T-helper 9 cell (primary cell): ENCODE results near the gene TAS2R60.
"Not testable (repeated sequence)": the region's sequence is repeated elsewhere in the genome, so short reads cannot be mapped to it uniquely, and the experiment has no call there.

Source experiments
- DNase-seq: peaks from one replicate; pipeline ENCODE4 v3.0.0-alpha.2; 2020

The TAS2R60 gene

DNA sequence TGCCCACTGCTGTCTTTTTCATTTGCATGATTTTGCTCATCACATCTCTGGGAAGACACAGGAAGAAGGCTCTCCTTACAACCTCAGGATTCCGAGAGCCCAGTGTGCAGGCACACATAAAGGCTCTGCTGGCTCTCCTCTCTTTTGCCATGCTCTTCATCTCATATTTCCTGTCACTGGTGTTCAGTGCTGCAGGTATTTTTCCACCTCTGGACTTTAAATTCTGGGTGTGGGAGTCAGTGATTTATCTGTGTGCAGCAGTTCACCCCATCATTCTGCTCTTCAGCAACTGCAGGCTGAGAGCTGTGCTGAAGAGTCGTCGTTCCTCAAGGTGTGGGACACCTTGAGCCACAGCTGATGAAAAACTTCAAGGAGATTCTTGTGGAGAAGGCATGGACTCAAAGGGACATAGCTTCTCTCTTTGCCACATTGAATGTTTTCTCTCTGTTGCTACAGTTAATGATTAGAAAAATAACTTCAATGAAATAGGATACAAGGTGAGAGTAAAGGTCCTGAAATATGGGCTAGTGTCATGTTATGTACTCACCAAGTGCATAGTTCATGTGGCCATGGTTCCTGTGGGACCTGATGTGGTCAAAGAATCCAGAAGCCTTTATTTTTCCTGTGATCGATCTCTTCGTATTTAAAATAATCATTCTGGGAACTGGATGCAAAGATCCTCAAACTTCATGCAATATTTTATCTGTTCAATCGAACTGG is 970 bp downstream of the TAS2R60 start:
- DNase-seq = no peak

DNA sequence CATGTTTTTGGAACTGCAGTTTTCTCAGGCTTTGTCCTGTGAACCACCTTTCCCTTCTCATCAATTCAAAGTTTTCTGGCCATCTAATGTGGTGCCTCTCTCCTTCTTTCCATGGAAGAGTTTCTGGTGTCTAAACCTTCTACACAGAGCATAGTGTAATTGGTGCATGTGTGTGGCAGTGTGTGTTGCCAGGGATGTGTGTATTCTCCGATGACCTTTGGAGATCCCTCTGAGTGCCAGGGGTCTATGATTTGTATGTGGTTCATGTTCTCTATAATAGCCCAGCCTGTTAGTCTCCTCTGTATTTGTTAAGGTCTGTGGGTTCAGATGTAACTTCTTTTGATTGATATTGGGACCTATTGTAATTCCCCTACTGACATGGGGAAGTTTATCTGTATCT is 1.5 kb downstream of the TAS2R60 start:
- no peak for DNase-seq

DNA sequence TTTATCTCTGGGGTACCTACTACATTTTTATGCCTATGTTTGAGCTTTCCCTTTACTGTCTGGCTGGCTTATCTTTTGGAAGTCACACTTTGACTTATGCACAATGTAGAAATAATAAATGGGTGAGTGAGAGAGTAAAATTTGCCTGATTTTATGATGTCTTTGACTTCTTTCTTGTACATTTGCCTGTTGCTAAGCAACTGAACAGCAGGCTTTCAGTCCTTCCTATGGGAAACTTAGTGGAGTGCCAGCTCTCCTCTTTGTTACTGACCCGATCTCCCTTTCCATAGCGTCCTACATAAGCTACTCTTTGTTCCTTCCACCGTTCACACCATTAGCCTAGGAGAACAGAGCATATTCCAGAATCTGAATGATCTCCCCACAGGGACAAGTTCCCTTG is 4.2 kb downstream of the TAS2R60 start:
- DNase-seq = no peak

DNA sequence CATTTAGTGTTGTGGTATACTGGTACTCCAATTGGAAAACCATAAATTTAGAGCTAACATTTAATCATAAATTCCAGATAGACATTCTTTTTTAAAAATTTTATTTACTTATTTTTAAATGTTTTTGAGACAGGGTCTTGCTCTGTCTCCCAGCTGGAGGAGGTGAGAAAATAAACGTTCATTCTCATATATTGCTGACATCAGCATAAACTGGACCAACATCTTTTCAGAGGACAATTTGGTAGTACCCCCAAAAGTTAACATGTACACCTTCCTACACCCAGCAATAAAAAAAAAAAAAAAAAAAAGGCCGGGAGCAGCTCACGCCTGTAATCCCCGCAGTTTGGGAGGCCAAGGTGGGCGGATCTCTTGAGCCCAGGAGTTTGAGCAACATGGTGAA is 5.2 kb downstream of the TAS2R60 start:
- no peak for DNase-seq

DNA sequence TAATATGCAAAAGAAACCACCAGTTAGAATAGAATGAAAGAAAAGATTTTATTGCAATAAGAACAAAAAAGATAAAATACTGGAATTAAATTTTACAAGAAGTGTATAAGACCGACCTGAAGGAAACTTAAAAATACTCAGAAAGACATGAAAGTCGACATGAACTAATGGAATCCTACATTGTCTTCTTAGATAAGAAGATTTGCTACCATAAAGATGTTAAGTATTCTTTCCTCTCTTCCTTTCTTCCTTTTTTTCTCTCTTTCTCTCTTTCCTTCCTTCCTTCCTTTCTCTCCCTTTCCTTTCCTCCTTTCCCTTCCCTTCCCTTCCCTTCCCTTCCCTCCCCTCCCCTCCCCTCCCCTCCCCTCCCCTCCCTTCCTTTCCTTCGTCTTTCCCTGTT is 6.5 kb downstream of the TAS2R60 start:
- DNase-seq = no peak

DNA sequence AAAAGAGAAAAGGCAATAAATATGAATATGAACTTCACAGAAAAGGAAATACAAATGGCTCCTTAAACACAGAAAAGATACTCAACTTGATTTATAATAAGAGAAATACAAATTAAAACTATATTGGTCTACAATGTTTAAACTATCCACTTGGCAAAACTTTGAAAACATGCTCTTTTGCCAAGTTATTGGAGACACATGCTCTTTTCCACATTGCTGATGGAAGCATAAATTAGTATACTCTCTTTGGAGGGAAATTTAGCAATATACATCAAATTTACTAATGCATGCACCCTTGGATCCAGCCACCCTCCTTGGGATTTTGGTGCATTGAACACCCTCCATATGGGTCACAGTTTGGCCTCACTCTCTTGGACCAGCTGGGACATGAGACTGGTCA is 7.9 kb downstream of the TAS2R60 start:
- no peak for DNase-seq

DNA sequence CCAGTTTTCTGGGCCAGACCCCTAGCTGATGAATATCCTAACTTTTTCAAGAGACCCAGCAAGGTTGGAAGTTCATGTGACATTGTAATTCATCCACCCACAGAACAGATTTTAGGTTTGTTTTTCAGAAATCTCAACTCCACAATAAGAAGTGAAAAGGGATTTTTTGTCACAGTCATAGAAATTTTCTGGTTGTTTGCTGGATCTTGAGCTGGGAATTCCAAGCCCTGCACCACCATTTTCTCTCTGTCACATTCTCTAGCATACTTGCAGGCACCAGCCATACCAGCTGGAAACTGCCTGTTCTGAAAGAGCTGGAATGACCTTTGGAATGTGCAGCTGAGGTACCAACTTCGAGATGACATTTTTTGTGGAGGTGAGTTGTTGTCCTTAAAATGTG is 8.5 kb downstream of the TAS2R60 start:
- DNase-seq = no peak

DNA sequence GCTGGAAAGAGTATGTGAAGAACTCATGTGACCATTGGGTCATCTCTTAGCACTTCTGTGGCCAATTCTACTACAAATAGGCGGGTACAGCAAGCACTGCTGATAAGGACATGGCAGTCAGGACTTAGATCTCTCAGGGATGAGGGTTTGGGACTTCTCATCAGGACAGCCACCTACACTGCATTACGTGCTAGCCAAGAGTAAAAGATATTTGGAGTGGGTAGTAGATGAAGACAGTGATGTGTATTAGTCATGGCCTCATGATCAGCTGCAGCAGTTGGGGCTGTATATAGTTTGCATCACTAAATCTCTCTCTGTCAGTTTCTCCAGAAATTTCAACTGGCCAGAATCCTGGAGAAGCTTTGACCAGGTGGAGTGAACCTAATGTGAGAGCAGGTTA is 9.2 kb downstream of the TAS2R60 start:
- DNase-seq = no peak

DNA sequence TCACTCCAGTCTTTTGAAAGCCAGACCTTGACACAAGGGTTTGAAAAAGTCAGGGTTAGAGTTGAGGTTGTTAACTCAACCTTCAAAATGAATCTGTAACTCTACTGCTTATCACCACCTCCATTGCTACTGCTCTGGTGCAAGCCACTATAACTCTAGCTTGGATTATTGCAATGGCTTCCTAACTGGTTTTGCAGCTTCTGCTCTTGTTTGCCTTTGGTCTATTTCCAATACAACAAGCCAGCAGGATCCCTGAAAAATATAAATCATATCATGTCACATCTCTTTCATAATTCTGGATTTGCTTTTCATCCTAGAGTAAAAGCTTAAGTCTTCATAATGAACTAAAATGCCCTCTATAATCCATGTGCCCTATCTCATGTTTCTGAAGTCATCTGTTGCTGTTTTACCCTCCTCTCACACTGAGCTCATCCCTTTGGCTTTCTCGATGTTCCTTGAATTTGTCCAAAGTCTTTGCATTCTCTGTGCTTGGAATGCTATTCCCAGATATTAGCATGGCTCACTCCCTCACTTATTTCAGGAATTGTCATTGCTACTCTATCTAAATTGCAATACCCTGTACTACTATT is 10.9 kb downstream of the TAS2R60 start:
- no peak for DNase-seq

DNA sequence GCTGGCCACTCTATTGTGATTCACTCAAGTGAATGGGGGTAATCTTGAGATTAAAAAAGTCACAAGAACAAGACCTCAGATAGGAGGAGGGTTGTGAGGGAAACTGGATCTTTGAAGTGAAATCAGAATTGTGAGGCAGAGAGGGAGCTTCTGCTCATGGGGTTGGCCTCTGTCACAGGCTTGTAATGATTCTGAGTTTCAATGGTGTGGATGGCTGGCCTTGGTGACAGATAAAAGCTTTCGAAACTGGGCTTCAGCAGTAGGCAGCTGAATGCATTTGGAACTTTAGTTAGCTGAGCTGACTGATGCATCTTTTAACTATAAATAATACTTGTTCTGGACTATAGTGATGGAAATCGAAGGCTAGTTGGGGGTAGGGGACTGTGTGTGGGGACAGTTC is 12.2 kb downstream of the TAS2R60 start:
- DNase-seq = no peak

DNA sequence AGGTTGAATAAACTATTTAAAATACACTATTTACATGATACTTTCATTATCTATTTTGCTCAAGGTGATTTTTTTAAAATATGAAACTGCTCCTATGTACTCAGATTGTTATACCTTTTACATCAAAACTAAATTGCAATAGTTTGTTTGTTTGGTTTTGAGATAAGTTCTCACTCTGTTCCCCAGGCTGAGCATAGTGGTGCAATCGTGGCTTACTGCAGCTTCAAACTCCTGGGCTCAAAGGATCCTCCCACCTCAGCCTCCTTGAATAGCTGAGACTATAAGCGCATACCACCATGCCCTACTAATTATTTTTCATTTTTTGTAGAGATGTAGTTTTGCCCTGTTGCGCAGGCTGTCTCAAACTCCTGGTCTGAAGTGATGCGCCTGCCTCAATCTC is 12.7 kb downstream of the TAS2R60 start:
- no peak for DNase-seq

DNA sequence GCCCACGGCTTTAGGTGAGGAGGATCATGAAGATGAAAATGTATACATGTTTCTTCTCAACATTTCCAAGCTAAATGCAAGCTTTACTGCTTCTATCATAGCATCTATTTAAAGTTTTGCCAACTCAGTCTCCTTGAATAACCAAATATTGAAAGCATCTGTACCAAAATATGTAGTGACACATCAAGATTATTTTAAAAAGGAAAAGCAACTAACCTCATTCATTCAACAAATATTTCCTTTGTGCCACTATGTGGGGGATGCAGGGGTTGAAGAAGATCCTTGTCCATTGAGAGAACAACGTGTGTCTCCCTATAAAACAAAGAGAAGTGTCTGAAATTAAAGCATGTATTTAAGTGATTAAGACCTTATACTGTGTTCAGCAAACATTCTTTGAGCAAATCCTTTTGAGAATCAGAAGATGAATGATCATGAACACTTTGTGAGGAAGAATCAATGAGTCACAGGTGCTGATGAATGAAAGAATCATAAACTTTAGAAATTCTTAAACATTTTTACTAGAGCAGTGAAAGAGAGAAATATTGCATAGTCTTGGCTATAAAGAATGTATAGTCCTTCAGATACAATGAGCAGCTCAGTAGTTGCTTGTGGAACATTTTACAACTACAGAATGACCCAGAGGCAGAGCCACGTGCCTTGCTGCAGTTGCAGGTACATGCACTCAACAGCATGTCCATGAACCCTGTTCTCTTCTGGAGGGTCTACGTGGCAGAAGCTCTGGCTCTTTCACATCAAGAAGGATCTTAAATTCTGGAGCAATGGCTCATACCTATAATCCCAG is 13.9 kb downstream of the TAS2R60 start:
- no peak for DNase-seq

DNA sequence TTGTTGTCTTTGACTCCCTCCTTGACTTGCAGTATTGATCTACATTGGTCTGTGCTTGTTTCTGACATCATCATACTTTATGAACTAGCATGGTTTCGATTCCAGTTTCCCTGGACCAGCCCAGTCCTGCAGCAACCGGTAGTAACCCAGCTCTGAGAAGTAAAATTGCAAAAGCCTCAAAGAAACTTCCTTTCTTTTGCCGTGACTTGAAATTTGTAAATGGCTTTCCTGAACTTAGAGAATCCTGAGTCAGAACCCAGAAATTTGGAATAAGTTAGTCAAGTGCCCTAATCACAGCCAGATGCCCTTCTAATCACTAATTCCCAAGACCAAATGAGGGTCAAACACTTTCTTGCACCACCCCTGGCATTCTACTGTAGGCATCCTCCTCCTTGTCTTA is 15.0 kb downstream of the TAS2R60 start:
- no peak for DNase-seq

DNA sequence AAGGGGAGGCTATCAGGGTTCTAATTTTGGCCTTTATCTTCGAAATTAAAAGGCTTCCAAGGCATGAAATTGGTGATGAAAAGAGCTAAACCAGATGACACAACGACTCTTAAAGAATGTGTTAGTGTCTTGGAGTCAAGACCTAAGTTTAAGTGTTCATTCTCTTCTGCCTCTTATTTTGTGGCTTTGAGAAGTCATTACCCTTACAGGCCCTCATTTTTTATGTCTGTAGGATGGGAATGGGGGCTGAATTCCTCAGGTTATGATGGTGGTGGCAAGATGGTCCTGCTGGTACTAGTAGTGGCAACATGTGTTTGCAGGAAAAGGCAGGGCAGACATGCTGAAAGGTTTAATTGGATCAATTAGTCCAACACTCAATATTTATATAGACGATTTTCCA is 15.4 kb downstream of the TAS2R60 start:
- DNase-seq = no peak

DNA sequence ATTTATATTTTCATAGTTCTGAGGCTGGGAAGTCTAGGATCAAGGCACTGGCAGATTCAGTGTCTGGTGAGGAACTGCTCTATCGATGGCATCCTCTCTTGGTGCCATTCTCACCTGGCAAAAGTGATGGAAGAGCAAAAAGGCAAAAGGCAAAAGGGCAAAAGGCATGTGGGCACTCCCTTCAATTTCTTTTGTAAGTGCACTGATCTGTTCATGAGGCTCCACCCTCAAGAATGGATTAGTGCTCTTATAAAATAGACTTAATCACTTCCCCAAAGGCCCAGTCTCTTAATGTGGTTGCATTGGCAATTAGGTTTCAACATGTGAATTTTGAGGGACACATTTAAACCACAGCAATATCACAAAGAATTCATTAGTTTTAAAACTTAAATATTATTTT is 16.1 kb downstream of the TAS2R60 start:
- no peak for DNase-seq

DNA sequence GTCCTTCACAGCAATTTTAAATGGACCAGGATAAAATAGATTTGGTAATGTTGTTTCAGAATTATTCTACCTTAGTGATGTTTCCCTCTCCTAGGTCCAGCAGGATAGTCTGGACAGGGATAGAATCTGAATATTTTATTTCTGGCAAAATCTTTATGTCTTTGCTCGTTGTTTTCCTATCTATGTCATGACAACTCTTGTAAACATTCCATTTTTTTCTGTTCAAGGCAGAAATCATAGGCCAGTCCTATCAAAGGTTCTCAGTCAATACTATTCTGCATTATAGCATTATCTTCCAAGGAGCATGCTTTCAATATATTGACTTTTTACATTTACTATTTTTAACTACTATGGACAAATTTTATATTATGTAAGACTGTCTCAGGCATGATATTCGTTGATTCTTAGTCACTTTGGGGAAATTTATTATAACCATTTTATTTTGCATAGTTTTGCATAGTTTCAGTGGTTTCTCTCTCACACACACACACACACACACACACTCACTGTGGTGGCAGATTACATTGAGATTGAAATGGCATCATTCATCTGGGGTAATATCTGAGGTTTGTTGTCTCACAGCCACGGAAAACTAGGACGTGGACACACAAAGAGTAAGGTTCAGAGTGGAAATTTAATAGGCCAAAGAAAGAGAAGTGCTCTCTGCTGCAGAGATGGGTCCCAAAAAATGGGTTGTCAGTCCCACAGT is 17.2 kb downstream of the TAS2R60 start:
- DNase-seq = no peak

DNA sequence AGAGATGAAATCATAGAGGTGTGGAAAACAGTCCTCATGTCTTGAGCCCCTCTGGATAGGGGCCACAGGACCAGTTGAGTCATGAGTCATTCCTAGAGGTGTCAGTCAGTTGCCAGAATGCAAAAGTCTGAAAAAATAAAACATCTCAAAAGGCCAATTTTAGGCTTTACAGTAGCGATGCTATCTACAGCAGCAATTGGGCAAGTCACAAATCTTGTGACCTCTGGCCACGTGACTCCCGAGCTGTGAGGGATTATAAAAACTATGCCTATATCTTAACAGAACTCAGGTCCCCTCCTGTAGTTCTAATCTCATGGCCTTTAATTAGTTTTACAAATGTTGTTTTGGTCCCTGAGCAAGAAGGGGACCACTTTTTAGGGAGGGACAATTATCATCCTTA is 18.8 kb downstream of the TAS2R60 start:
- DNase-seq = no peak

DNA sequence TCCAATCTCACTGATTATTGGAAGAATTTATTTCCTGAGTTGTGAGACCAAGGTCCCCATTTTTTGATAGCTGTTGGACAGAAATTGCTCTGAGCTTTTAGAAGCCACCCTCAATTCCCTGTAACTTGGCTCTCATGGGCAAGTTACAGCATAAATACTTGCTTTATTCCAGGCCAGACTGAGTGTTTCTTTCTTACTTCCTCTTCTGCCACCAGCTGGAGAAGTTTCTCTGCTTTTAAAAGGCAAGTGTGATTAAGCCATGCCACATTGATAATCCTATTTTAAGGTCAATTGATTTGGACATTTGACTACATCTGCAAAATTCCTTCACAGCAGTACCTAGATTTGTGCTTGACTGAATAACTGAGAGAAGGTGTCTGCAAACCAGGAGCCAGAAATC is 20.3 kb downstream of the TAS2R60 start:
- DNase-seq = no peak

DNA sequence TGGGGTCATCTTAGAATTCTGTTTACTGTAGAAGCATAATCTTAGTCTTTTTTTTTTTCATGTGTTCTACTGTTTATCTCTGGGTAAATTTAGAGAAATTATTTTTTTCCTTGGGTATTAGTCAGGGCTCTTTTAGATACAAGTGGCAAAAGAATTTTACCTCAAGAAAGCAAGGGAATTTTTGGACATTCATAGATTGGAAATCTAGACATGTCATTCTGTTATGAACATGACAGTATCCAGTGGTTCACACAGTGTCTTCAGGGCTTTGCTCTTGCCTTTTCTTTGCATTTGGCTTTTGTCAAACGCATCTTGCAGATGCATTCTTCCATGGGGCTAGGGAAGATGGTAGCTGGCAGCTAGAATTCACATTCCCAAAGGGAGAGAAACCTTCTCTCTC is 20.7 kb downstream of the TAS2R60 start:
- DNase-seq = no peak

DNA sequence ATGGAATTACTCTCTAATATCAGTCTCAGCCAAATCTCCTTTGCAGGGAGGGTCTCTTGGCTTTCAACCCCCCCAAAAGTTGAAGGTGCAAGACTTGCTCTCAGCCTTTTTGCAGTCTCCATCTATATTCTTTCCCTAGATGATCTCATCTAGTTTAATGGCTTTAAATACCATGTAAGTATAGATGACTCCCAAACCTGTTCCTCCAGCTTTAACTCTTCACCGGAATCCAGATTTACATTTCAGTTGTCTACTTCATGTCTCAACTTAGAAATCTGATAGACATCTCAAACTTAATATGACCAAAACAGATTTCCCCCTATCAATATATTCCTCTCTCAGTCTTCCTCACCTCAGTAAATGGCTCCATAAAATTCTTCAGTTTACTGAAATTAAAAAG is 24.5 kb downstream of the TAS2R60 start:
- no peak for DNase-seq

DNA sequence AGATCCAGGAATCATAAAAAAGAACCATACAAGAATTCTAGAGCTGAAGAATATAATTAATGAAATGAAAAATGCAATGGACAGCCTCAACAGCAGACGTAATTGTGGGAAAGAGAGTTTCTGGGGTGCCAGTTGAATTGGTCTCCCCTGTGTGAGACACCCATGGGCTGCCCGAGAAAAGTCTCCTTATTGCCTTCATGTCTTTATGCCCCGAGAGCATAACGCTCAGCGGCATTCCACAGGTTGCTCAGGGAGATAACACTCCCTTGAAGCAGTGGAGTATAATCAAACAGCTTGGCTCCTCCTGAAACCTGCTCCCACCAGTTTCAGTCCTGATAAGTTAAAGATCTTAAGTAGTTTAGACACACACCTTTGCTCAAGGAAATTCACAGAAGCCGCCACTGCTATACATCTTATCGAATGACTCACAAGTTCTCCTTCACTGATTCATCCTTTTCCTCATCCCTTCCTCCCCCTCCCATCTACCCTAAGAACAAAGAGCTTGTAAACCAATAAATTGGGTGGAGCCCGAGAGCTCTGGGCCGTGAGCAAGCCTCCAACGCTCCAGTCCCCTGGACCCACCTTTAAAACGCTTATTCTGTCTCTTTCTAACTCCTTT is 28.9 kb downstream of the TAS2R60 start:
- not testable (repeated sequence) for DNase-seq

DNA sequence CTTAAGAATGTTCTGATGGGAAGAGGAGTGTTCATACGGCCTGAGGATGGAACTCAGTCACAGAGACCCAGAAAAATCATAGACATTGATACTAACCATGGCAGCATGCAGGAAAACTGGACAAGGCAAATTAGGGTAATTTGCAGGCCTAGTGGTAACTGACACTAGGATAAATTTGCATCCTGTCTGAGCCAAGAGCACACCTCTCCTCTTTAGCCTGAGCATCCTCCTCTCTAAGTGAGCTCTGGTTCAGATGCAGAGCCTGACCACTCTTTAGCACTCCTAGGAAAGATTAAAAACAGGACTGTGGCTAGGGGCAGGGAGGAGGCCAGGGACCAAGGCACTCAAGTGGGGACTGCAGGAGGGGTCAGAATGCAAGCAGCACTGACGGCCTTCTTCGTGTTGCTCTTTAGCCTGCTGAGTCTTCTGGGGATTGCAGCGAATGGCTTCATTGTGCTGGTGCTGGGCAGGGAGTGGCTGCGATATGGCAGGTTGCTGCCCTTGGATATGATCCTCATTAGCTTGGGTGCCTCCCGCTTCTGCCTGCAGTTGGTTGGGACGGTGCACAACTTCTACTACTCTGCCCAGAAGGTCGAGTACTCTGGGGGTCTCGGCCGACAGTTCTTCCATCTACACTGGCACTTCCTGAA is 34.4 kb downstream of the TAS2R60 start, which contains the start of gene TAS2R41:
Gene TAS2R41, plus strand, starts transcription at position 373 of the 650 bp plus-strand sequence. Its CDS starts 0 bp downstream, at position 373.
- no peak for DNase-seq
